Glutamatergic neuron (in vitro differentiated cells): ENCODE measurements around the gene CD1E. TPM values are rescaled to one million over a fixed set of nuclear protein-coding genes. Genes with fewer than 3 reads are reported as not detected.

ENCODE experiments used
- DNase-seq: peaks from one replicate; pipeline ENCODE4 v3.0.0; 2022
- H3K27ac Mint-ChIP-seq: one replicate; pipeline ENCODE4 v1.8.0; 2020; ENCODE audit warnings: mild to moderate bottlenecking, mixed read lengths, inconsistent platforms; ENCODE audit not compliant: unreplicated experiment
- H3K27me3 Mint-ChIP-seq: one replicate; pipeline ENCODE4 v1.8.0; 2020; ENCODE audit warnings: mild to moderate bottlenecking, moderate library complexity, mixed read lengths, inconsistent platforms; ENCODE audit not compliant: unreplicated experiment
- H3K36me3 Mint-ChIP-seq: one replicate; pipeline ENCODE4 v1.8.0; 2020; ENCODE audit warnings: mild to moderate bottlenecking, mixed read lengths, inconsistent platforms; ENCODE audit not compliant: unreplicated experiment
- H3K4me1 Mint-ChIP-seq: one replicate; pipeline ENCODE4 v1.8.0; 2020; ENCODE audit warnings: mild to moderate bottlenecking, low read depth, mixed read lengths, inconsistent platforms; ENCODE audit not compliant: unreplicated experiment
- H3K4me3 Mint-ChIP-seq: one replicate; pipeline ENCODE4 v1.8.0; 2020; ENCODE audit warnings: mild to moderate bottlenecking, mixed read lengths, inconsistent platforms; ENCODE audit not compliant: unreplicated experiment
- H3K9me3 Mint-ChIP-seq: one replicate; pipeline ENCODE4 v1.8.0; 2020; ENCODE audit warnings: mild to moderate bottlenecking, moderate library complexity, mixed read lengths, inconsistent platforms; ENCODE audit not compliant: unreplicated experiment
- total RNA-seq: library from RNA; stranded (reverse); fragmentation: NEBNext Ultra II Directional; extraction: Animal tissue kit (Norgen Biotek cat#: 25700); gene quantifications from one replicate; pipeline ENCODE4 v1.2.1, GENCODE V29; 2021; ENCODE audit not compliant: unreplicated experiment
- TF ChIP-seq, protein P1 (sequence below): fragments of 200-600 bp; sonication (generic); IDR thresholded peaks from one replicate; pipeline ENCODE4 v1.5.0; 2021; ENCODE audit not compliant: partially characterized antibody, unreplicated experiment

CD1E gene
- total RNA-seq, 1 donor from 2014 or later = not detected

DNA sequence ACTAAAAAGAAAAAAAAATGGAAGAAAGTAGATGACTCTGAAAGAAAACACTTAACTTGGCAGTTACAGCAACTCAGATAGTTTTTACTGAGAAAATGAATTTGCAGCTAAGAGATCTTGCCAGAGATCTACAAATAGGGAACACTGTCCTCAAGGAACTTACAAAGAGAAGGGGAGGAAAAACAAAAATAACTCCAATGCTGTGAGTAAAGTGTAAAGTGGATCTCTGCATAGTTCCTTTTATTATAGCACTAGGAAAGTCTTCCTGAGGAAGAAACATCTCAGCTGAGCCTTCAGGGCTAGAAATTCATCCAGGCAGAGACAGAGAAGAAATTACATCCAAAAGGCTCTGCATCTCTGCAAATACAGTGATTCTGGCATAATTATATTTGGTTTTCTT is 26.2 kb upstream of the CD1E start:
- TF ChIP-seq, protein P1, sequence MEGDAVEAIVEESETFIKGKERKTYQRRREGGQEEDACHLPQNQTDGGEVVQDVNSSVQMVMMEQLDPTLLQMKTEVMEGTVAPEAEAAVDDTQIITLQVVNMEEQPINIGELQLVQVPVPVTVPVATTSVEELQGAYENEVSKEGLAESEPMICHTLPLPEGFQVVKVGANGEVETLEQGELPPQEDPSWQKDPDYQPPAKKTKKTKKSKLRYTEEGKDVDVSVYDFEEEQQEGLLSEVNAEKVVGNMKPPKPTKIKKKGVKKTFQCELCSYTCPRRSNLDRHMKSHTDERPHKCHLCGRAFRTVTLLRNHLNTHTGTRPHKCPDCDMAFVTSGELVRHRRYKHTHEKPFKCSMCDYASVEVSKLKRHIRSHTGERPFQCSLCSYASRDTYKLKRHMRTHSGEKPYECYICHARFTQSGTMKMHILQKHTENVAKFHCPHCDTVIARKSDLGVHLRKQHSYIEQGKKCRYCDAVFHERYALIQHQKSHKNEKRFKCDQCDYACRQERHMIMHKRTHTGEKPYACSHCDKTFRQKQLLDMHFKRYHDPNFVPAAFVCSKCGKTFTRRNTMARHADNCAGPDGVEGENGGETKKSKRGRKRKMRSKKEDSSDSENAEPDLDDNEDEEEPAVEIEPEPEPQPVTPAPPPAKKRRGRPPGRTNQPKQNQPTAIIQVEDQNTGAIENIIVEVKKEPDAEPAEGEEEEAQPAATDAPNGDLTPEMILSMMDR = no peak
- H3K36me3 Mint-ChIP-seq = no peaks in the 10 kb centered on the region
- no peaks in the 10 kb centered on the region for H3K4me1 Mint-ChIP-seq
- DNase-seq = no peak
- no peak overlapping the region for H3K4me3 Mint-ChIP-seq
- H3K9me3 Mint-ChIP-seq = no peaks in the 10 kb centered on the region
- H3K27ac Mint-ChIP-seq = no peak overlapping the region
- no peaks in the 10 kb centered on the region for H3K27me3 Mint-ChIP-seq

DNA sequence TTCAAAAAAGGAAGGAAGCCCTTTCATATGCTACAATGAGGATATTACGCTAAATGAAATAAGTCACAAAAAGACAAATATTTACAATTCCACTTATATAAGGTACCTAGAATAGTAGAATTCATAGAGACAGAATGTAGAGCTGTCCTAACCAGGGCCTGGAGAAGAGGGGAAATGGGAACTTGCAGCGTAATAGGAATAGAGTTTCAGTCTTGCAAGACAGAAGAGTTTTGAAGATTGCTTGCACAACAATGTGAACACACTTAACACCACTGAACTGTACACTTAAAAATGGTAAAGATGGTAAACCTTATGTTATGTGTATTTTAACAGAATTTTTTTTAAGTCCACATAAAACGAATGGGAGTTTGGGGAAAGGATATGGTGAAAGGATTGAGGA is 25.3 kb upstream of the CD1E start:
- Mint-ChIP-seq H3K27ac (no peak overlapping the region), H3K9me3 (no peaks in the 10 kb centered on the region), H3K36me3 (no peaks in the 10 kb centered on the region), H3K4me1 (no peaks in the 10 kb centered on the region), H3K4me3 (no peak overlapping the region), H3K27me3 (no peaks in the 10 kb centered on the region)
- TF ChIP-seq, protein P1 = no peak
- DNase-seq = no peak

DNA sequence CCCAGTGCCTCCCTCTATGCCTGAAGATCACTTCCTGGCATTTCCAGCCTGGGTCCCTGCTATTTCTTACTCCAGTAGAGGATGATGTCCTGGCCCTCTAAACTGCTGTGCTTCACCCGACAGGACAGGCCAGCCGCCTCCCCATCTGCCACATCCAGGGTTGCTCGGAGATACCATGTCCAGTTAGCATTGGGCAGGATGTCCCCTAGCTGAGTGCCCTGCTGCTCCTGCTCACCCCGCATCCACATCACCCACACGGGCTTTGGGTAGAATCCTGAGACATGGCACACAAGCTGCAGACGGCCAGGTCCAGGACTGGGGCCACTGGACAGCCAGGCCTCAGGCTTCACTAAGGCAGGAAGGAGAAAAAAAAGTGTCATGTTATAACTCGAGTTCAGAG is 24.4 kb upstream of the CD1E start:
- H3K27ac Mint-ChIP-seq = no peak overlapping the region
- H3K9me3 Mint-ChIP-seq = no peaks in the 10 kb centered on the region
- no peak overlapping the region for H3K4me3 Mint-ChIP-seq
- H3K4me1 Mint-ChIP-seq = no peaks in the 10 kb centered on the region
- no peak for DNase-seq
- no peaks in the 10 kb centered on the region for H3K27me3 Mint-ChIP-seq
- TF ChIP-seq, protein P1 = no peak
- H3K36me3 Mint-ChIP-seq = no peaks in the 10 kb centered on the region

DNA sequence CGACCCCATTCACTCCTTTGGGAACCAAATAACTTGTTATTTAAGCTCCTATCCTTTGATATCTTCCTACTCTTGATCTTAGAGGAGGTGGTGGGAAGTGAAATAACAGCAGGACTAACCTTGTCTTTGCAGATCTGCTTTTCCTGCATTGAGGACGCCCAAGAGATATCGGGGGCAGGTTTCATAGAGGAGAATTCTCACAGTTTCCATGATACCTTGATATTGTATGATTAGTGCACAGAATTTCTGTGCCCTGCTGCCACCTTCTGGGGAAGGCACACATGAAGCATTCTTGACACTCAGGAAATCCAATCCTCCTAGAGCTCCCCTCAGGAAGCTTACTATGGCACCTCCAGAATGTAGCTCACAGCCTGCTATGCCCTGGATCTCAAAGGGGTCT is 24.0 kb upstream of the CD1E start:
- TF ChIP-seq, protein P1 = no peak
- Mint-ChIP-seq H3K9me3 (no peaks in the 10 kb centered on the region), H3K4me3 (no peak overlapping the region), H3K27ac (no peak overlapping the region), H3K27me3 (no peaks in the 10 kb centered on the region), H3K36me3 (no peaks in the 10 kb centered on the region), H3K4me1 (no peaks in the 10 kb centered on the region)
- no peak for DNase-seq

DNA sequence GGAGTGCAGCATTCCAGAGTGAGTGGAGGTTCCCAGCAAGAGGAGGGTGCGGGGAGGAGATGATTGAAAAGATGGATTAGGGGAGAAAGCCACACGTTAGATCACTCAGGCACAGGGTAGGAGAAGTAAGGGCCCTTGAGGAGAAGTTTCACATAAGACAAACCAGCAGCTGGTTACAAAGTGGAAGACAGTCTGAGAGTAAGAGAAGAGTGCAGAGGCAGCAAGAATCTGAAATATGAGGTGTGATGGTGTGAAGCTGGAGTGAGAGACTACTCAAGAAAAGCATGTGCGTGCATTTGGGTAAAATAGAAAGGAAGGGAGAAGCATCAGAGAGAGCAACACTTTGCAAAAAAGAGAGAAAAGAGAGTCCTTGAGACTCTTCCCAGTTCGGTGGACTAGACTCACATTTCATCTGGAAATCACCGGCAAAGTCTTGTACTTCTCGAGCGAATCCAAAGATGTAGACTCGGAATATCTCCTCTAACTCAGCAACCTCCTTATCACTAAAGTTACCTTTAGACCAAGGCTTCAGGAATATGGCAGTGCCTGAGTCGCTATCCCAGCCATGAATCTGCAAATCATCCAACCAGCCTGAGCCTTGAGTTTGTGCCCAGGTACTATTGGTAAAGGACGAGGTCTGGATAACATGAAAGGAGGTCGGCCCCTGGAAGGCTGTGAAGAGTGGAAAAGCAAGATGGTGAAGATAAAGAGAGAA is 23.1 kb upstream of the CD1E start:
- DNase-seq = no peak
- Mint-ChIP-seq H3K9me3 (no peaks in the 10 kb centered on the region), H3K4me1 (no peaks in the 10 kb centered on the region), H3K27me3 (no peaks in the 10 kb centered on the region), H3K4me3 (no peak overlapping the region), H3K27ac (no peak overlapping the region), H3K36me3 (no peaks in the 10 kb centered on the region)
- TF ChIP-seq, protein P1 = no peak
